T-helper 2 cell treated with Interferon-gamma antibody and Interleukin-4, amounts not matched to agents 5 μg/mL and 100 μg/mL, for 36 hours (primary cell): ENCODE data around the gene C6orf52.

Source experiments
- DNase-seq: peaks from one replicate; pipeline ENCODE4 v3.0.0; 2021; ENCODE audit warnings: low spot score
- H3K27ac Mint-ChIP-seq: one replicate; pipeline ENCODE4 v1.8.0; 2021; ENCODE audit warnings: mild to moderate bottlenecking, mixed read lengths
- H3K27me3 Mint-ChIP-seq: one replicate; pipeline ENCODE4 v1.8.0; 2021; ENCODE audit warnings: low read depth, mixed read lengths
- H3K36me3 Mint-ChIP-seq: one replicate; pipeline ENCODE4 v1.8.0; 2021; ENCODE audit warnings: low read depth, mixed read lengths
- H3K4me1 Mint-ChIP-seq: one replicate; pipeline ENCODE4 v1.8.0; 2021; ENCODE audit warnings: low read depth, mixed read lengths
- H3K4me3 Mint-ChIP-seq: one replicate; pipeline ENCODE4 v1.8.0; 2022; ENCODE audit warnings: mild to moderate bottlenecking, moderate library complexity, mixed read lengths
- H3K9me3 Mint-ChIP-seq: one replicate; pipeline ENCODE4 v1.8.0; 2021; ENCODE audit warnings: mixed read lengths

Gene C6orf52

GRCh38 chr6:10658910-10659698, 35.3 kb downstream of the C6orf52 start:
- no peak overlapping the region for H3K27ac Mint-ChIP-seq
- no peaks in the 10 kb centered on the region for H3K9me3 Mint-ChIP-seq
- peaks cover 7% of the 10 kb centered on the region for H3K4me1 Mint-ChIP-seq
- H3K36me3 Mint-ChIP-seq, result no peaks in the 10 kb centered on the region
- H3K27me3 Mint-ChIP-seq, result peaks cover 24% of the 10 kb centered on the region
- no peak overlapping the region for H3K4me3 Mint-ChIP-seq
- DNase-seq, result no peak

- H3K4me1 Mint-ChIP-seq, result peaks cover 7% of the 10 kb centered on the region
- H3K4me3 Mint-ChIP-seq, result peak overlapping the region; percentile 2
- H3K9me3 Mint-ChIP-seq, result no peaks in the 10 kb centered on the region
- H3K27ac Mint-ChIP-seq, result no peak overlapping the region
- peak; percentile 23 for DNase-seq
- H3K36me3 Mint-ChIP-seq, result no peaks in the 10 kb centered on the region
- H3K27me3 Mint-ChIP-seq, result peaks cover 32% of the 10 kb centered on the region
Observed at GRCh38 chr6:10655508-10656055, 38.8 kb downstream of the C6orf52 start.

- Mint-ChIP-seq H3K4me1 (peaks cover 7% of the 10 kb centered on the region), H3K27ac (no peak overlapping the region), H3K36me3 (no peaks in the 10 kb centered on the region), H3K27me3 (peaks cover 14% of the 10 kb centered on the region), H3K4me3 (no peak overlapping the region), H3K9me3 (no peaks in the 10 kb centered on the region)
- no peak for DNase-seq
Observed at GRCh38 chr6:10644225-10644624, 50.2 kb downstream of the C6orf52 start.

- Mint-ChIP-seq H3K4me3 (no peak overlapping the region), H3K4me1 (peaks cover 7% of the 10 kb centered on the region), H3K9me3 (no peaks in the 10 kb centered on the region), H3K27me3 (peaks cover 14% of the 10 kb centered on the region), H3K36me3 (no peaks in the 10 kb centered on the region), H3K27ac (no peak overlapping the region)
- DNase-seq, result no peak
Observed at GRCh38 chr6:10643201-10643651, 51.2 kb downstream of the C6orf52 start.

- H3K9me3 Mint-ChIP-seq, result no peaks in the 10 kb centered on the region
- no peak overlapping the region for H3K4me3 Mint-ChIP-seq
- H3K27me3 Mint-ChIP-seq, result peaks cover 10% of the 10 kb centered on the region
- no peaks in the 10 kb centered on the region for H3K36me3 Mint-ChIP-seq
- H3K4me1 Mint-ChIP-seq, result peaks cover 7% of the 10 kb centered on the region
- H3K27ac Mint-ChIP-seq, result no peak overlapping the region
- DNase-seq, result no peak
Observed at GRCh38 chr6:10641528-10641927, 52.9 kb downstream of the C6orf52 start.

- Mint-ChIP-seq H3K36me3 (no peaks in the 10 kb centered on the region), H3K9me3 (no peaks in the 10 kb centered on the region), H3K4me1 (peaks cover 7% of the 10 kb centered on the region), H3K4me3 (no peak overlapping the region), H3K27me3 (peaks cover 10% of the 10 kb centered on the region), H3K27ac (no peak overlapping the region)
- DNase-seq, result no peak
Observed at GRCh38 chr6:10640412-10640811, 54.0 kb downstream of the C6orf52 start.

- H3K4me1 Mint-ChIP-seq, result peaks cover 6% of the 10 kb centered on the region
- H3K4me3 Mint-ChIP-seq, result no peak overlapping the region
- no peaks in the 10 kb centered on the region for H3K27me3 Mint-ChIP-seq
- no peak overlapping the region for H3K27ac Mint-ChIP-seq
- H3K36me3 Mint-ChIP-seq, result no peaks in the 10 kb centered on the region
- H3K9me3 Mint-ChIP-seq, result no peaks in the 10 kb centered on the region
- peak; percentile 5 for DNase-seq
Observed at GRCh38 chr6:10633216-10633615, 61.2 kb downstream of the C6orf52 start.

- Mint-ChIP-seq H3K27me3 (no peaks in the 10 kb centered on the region), H3K4me3 (no peak overlapping the region), H3K4me1 (peaks cover 6% of the 10 kb centered on the region), H3K9me3 (no peaks in the 10 kb centered on the region), H3K36me3 (no peaks in the 10 kb centered on the region), H3K27ac (no peak overlapping the region)
- no peak for DNase-seq
Observed at GRCh38 chr6:10630178-10630577, 64.2 kb downstream of the C6orf52 start.

- Mint-ChIP-seq H3K9me3 (no peaks in the 10 kb centered on the region), H3K36me3 (peaks cover 13% of the 10 kb centered on the region), H3K27me3 (no peaks in the 10 kb centered on the region), H3K27ac (no peak overlapping the region), H3K4me3 (no peak overlapping the region), H3K4me1 (no peaks in the 10 kb centered on the region)
- no peak for DNase-seq
Observed at GRCh38 chr6:10627800-10628199, 66.6 kb downstream of the C6orf52 start.

GRCh38 chr6:10626154-10626741, 68.2 kb downstream of the C6orf52 start:
- Mint-ChIP-seq H3K4me3 (no peak overlapping the region), H3K27ac (no peak overlapping the region), H3K36me3 (peaks cover 13% of the 10 kb centered on the region), H3K27me3 (no peaks in the 10 kb centered on the region), H3K4me1 (no peaks in the 10 kb centered on the region), H3K9me3 (no peaks in the 10 kb centered on the region)
- no peak for DNase-seq

GRCh38 chr6:10624836-10625235, 69.6 kb downstream of the C6orf52 start:
- H3K36me3 Mint-ChIP-seq, result peaks cover 13% of the 10 kb centered on the region
- H3K27ac Mint-ChIP-seq, result no peak overlapping the region

GRCh38 chr6:10621847-10622246, 72.6 kb downstream of the C6orf52 start:
- no peak for DNase-seq

More at GRCh38 chr6:10624836-10625235, 69.6 kb downstream of the C6orf52 start:
- Mint-ChIP-seq H3K9me3 (no peaks in the 10 kb centered on the region), H3K27me3 (no peaks in the 10 kb centered on the region), H3K4me1 (no peaks in the 10 kb centered on the region), H3K4me3 (no peak overlapping the region)
- DNase-seq, result no peak

More at GRCh38 chr6:10621847-10622246, 72.6 kb downstream of the C6orf52 start:
- Mint-ChIP-seq H3K27ac (no peak overlapping the region), H3K9me3 (no peaks in the 10 kb centered on the region), H3K4me3 (no peak overlapping the region), H3K4me1 (no peaks in the 10 kb centered on the region), H3K27me3 (no peaks in the 10 kb centered on the region), H3K36me3 (peaks cover 13% of the 10 kb centered on the region)
